HG03045 (cell line): Measurements from ENCODE around the gene KCNK15.
"Not testable (repeated sequence)": the region's sequence is repeated elsewhere in the genome, so short reads cannot be mapped to it uniquely, and the experiment has no call there.

Source experiments
- ATAC-seq: cut with Tn5 transposase; IDR thresholded peaks from one replicate; pipeline ENCODE4 v1.9.1; 2021; ENCODE audit warnings: mild to moderate bottlenecking, moderate library complexity; ENCODE audit not compliant: unreplicated experiment

KCNK15 gene

DNA sequence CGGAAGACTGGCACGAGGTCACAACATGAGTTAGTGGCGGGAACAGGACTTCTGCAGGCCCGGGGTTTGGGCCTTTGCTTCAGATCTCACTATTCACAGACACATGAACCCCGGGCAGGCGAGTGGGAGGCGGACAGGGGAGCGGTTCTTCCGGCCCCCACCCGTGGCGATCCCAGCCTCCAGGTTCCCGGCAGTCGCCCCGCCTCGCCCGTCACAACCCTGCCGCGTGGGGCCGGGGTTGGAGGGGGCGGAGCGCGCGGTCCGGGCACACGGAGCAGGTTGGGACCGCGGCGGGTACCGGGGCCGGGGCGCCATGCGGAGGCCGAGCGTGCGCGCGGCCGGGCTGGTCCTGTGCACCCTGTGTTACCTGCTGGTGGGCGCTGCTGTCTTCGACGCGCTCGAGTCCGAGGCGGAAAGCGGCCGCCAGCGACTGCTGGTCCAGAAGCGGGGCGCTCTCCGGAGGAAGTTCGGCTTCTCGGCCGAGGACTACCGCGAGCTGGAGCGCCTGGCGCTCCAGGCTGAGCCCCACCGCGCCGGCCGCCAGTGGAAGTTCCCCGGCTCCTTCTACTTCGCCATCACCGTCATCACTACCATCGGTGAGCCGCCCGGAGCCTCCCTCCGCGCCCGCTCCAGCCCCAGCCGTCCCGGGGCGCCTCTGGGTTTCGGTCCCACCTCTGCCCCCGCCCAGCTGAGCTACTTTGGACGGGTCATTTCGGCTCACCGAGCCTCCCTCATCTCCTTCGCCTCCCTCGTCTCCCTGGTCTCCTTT lies at the start of gene KCNK15:
Gene KCNK15, plus strand, starts transcription at position 268 of the 769 bp plus-strand sequence. Its CDS starts 46 bp downstream, at position 314.
- ATAC-seq: no peak

DNA sequence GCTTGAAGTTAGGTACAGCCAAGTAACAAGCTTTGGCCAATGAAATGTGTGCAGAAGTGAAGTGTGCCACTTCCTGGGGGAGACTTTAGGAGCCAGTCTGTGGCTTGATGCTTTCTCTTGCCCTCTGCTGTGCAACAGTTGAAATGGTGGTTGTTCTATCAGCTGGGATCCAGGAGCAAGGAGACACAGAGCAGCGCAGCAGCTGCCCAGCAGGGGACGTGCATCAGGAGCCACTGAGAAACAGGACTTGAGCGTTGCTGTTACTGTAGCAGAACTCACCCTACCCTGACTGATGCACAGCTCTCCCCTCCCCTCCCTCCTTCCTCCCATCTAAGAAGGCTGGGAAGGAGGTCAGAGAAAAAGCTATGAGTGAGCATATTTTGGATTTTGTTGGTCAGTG lies 49.4 kb upstream of the KCNK15 start:
- ATAC-seq: no peak

GRCh38 chr20:44697041-44697440 lies 48.6 kb upstream of the KCNK15 start:
- not testable (repeated sequence) for ATAC-seq

DNA sequence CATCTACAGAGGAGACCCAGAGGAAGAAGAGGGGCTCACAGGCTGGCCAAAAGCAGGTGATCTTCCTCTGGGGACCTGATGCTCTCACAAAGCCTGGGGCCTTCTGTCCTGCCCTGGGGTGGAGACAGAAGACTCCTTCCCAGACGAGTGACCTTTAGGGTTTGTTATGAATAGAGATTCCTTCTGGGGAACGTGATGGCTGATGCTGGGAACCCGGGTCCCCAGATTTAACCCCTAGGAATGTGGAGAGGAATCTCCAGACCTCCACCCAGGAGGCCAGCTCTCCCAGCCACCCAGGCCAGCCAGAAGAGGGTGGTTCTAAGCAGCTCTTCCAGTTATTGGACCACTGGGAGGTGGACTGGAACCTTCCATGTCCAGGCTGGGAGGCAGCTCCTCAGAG lies 47.3 kb upstream of the KCNK15 start:
- no peak for ATAC-seq

DNA sequence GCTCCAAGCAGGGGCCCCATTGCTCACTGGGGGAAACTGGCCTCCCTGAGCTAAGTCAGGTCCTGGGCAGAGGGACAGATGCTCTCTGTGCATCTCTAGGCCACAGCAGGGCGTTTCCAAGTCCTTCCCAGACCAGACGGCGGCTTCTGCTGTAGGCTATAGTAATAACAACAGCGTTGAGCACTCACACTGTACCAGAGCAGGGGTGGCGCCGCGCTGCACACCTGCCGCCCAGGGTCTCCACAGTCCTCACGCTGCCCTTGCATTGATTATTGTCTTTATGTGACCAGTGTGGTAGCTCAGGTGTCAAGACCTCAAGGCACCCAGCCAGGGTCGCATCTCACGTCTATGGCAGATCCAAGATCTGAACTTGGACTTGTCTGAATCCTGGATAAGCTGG lies 45.4 kb upstream of the KCNK15 start:
- no peak for ATAC-seq

GRCh38 chr20:44701118-44701857 lies 44.4 kb upstream of the KCNK15 start:
- ATAC-seq: no peak

GRCh38 chr20:44701858-44702256 lies 43.8 kb upstream of the KCNK15 start:
- ATAC-seq: no peak

DNA sequence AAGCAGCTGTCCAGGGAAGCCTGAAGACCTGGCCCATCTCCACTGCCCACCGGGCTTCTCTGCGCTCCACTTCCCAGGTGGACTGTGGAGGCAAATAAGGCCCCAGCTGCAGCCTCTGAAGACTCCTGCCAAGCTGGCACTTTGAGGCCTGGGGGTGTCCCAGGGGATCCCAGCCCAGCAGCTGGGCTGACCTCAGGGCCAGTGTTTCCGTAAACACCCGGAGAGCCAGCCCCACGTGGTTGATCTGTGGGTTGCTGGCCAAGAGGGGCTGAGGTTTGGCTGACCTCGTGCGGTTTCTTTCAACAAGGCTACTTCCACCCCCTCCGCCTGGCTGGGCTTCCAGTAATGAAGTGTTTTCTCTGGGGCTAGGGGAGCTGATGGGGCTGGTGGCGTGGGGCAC lies 42.9 kb upstream of the KCNK15 start:
- ATAC-seq: peak; percentile 36

GRCh38 chr20:44703183-44703925 lies 42.3 kb upstream of the KCNK15 start:
- no peak for ATAC-seq

DNA sequence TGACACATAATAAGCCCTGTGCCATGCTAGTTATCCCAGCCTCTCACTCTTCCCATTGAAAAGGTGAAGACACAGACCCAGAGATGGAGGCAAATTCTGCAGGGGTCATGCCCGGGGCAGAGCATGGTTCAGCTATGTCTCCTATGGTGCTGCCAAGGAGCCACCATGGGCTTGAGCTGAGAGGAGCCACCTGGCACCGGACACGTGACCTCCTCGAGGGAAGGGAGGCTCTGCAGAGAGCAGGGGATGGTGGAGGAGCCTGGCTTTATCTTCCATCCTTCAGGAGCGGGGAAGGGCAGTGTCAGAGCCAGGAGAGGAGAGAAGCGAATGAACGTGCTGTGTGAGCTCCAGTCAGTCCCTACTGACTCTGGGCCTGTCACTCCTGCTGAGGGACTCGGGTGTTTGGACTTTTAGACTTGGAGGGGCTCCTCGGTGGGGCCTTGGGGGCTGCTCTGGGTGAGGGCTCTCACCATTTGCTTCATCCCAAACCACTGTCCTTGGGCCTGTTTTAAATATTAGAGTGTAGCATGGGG lies 41.6 kb upstream of the KCNK15 start:
- no peak for ATAC-seq

DNA sequence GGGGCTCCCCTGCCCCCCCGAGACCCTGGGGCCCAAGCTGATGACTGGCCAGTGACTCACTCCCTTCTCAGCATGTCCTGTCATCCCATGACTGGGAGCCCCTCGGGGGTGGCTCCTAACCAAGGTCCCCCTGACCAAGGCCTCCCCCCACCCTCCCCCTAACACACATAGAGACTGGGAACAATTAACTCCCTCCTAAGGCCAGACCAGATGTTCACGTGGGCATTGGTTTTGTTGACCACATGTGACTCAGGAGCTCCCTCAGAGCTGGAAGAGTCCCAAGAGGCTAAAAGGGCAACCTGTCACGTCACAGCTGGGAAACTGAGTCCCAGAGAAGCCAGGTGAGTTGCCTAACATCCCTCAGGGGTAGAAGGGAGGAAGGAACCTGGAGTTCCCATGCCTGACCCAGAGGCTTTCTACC lies 41.1 kb upstream of the KCNK15 start:
- no peak for ATAC-seq

GRCh38 chr20:44705364-44706094 lies 40.1 kb upstream of the KCNK15 start:
- no peak for ATAC-seq

DNA sequence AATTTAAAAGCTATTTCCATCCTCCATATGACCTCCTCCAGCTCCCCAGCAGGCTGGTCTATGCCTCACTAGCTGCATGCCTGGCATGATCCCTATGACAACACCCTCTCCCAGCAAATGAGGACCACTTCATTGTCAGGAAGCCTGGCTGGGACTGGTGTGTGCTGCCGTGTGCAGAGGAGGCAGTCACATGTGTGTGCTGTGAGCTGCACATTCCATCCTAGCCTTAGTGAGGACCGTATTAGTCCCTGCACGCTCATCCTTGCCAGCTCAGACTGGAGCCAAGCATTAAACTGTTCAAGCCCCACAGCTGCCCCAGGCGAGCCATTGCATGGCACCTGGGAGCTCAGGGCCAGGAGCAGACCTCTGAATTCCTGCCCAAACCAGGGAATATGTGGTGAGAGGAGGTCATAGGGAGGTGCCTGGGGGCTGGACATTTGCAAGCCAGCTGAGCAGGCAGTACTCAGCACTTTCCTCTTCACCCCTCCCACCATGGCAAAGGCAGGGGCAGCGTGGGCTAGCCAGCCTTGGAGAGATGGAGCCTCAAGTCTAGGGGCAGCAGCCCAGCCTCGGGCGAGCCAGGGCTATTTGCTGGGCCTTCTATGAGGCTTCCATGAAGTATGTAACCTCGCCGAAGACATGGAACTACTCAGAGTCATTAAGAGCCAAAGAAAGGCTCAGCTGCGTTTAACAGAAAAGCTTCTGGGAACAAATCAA lies 39.2 kb upstream of the KCNK15 start:
- ATAC-seq: no peak

- no peak for ATAC-seq
These were observed 38.6 kb upstream of the KCNK15 start for GRCh38 chr20:44707018-44707579.

GRCh38 chr20:44709380-44709779 lies 36.3 kb upstream of the KCNK15 start:
- no peak for ATAC-seq

DNA sequence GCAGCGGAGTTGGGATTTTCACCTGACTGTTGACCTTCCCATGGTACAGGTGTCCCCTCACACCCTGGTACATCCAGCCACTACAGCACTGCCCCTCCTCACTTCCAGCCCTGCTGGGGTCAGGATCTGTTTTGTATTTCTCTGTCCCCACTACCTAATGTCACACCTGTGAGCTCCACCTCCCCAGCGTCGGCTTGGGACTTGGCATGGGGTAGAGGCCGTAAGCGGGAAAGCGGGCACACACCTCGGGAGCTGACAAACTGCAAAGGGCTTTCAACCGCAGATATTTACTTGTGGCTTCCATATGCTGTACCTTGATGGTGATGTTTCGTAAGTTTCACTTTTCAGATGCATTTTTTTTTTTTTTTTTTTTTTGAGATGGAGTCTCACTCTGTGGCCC lies 35.9 kb upstream of the KCNK15 start:
- ATAC-seq: no peak

DNA sequence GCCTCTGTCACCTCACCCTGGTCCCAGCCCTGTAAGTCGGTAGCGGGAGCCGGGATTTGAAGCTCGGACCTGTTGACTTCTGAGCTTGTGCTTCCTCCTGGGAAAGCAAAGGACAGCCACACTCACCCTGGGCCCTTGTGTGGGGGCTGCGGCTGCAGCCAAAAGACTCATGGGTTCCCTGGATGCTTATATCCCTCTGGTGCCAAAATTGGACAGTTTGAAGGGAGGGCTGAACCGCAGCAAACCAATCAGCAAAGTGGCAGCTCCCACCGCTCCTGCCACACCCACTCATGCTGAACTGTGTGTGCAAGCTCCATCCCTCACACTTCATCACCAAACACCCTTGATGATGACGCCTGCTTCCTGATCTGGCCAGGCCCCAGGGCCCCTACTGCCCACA lies 34.4 kb upstream of the KCNK15 start:
- no peak for ATAC-seq

GRCh38 chr20:44714102-44714700 lies 31.5 kb upstream of the KCNK15 start:
- ATAC-seq: no peak
